ENCODE data around the gene PRDM16.

The PRDM16 gene

GRCh38 chr1:3128431-3129132 lies 59.6 kb downstream of the PRDM16 start:
- no peak for DNase-seq

GRCh38 chr1:3129133-3129490 lies 60.1 kb downstream of the PRDM16 start:
- DNase-seq, result no peak

GRCh38 chr1:3130268-3130667 lies 61.3 kb downstream of the PRDM16 start:
- no peak for DNase-seq

- DNase-seq, result no peak
These were observed 63.7 kb downstream of the PRDM16 start for GRCh38 chr1:3132660-3133059.

- DNase-seq, result no peak
These were observed 64.7 kb downstream of the PRDM16 start for GRCh38 chr1:3133686-3134085.

GRCh38 chr1:3134381-3135072 lies 65.5 kb downstream of the PRDM16 start:
- no peak for DNase-seq

GRCh38 chr1:3135073-3135702 lies 66.2 kb downstream of the PRDM16 start:
- no peak for DNase-seq

- DNase-seq, result no peak
These were observed 66.9 kb downstream of the PRDM16 start for GRCh38 chr1:3135744-3136455.

GRCh38 chr1:3136532-3136931 lies 67.5 kb downstream of the PRDM16 start:
- DNase-seq, result no peak

- DNase-seq, result no peak
These were observed 68.4 kb downstream of the PRDM16 start for GRCh38 chr1:3137111-3138100.

GRCh38 chr1:3138623-3139151 lies 69.7 kb downstream of the PRDM16 start:
- no peak for DNase-seq

GRCh38 chr1:3139451-3139852 lies 70.4 kb downstream of the PRDM16 start:
- no peak for DNase-seq

GRCh38 chr1:3139871-3140361 lies 70.9 kb downstream of the PRDM16 start:
- DNase-seq, result no peak

GRCh38 chr1:3140437-3140836 lies 71.4 kb downstream of the PRDM16 start:
- no peak for DNase-seq

GRCh38 chr1:3141129-3141528 lies 72.1 kb downstream of the PRDM16 start:
- no peak for DNase-seq

- DNase-seq, result no peak
These were observed 72.8 kb downstream of the PRDM16 start for GRCh38 chr1:3141836-3142235.

- no peak for DNase-seq
These were observed 73.2 kb downstream of the PRDM16 start for GRCh38 chr1:3142236-3142635.

GRCh38 chr1:3142751-3143150 lies 73.7 kb downstream of the PRDM16 start:
- no peak for DNase-seq

- no peak for DNase-seq
These were observed 76.7 kb downstream of the PRDM16 start for GRCh38 chr1:3145532-3146325.

GRCh38 chr1:3146458-3146857 lies 77.5 kb downstream of the PRDM16 start:
- DNase-seq, result no peak

- no peak for DNase-seq
These were observed 77.9 kb downstream of the PRDM16 start for GRCh38 chr1:3146907-3147306.

Measured in suppressor macrophage treated with lipopolysaccharide for 4 hours (primary cell).